NB4 (cell line): ENCODE data around the gene CYTH1.

Experiments
- DNase-seq: peaks from one replicate; pipeline ENCODE4 v3.0.0; 2010; ENCODE audit warnings: low read depth
- H3K4me3 ChIP-seq: one replicate; pipeline ENCODE4 v1.5.1; 2011; ENCODE audit warnings: mild to moderate bottlenecking, low read depth, low read length, moderate library complexity
- CTCF ChIP-seq: IDR thresholded peaks from one replicate; pipeline ENCODE4 v1.5.1; 2012; ENCODE audit warnings: low read depth, low read length
- MAX ChIP-seq: IDR thresholded peaks from 2 replicates; pipeline ENCODE4 v1.6.1; 2011; ENCODE audit warnings: low read depth, low read length
- MYC ChIP-seq: IDR thresholded peaks from 2 replicates; pipeline ENCODE4 v1.6.1; 2011; ENCODE audit warnings: low read depth, low read length
- POLR2A ChIP-seq: IDR thresholded peaks from 2 replicates; pipeline ENCODE4 v1.6.1; 2011; ENCODE audit warnings: mild to moderate bottlenecking; ENCODE audit not compliant: insufficient read length; ENCODE audit errors: extremely low read depth

The CYTH1 gene

GRCh38 chr17:78652913-78653312 is 129.2 kb downstream of the CYTH1 start:
- DNase-seq = no peak
- H3K4me3 ChIP-seq = no peak overlapping the region
- no peak for TF ChIP-seq MYC
- no peak for TF ChIP-seq CTCF
- no peak for TF ChIP-seq MAX
- no peak for TF ChIP-seq POLR2A

- H3K4me3 ChIP-seq = no peak overlapping the region
- DNase-seq = no peak
- no peak for TF ChIP-seq POLR2A
- TF ChIP-seq MAX = no peak
- no peak for TF ChIP-seq MYC
- TF ChIP-seq CTCF = no peak
These were observed 130.0 kb downstream of the CYTH1 start for GRCh38 chr17:78652024-78652423.

- no peak for TF ChIP-seq CTCF
- no peak for TF ChIP-seq MAX
- no peak for TF ChIP-seq POLR2A
- no peak for TF ChIP-seq MYC
- no peak for DNase-seq
- no peak overlapping the region for H3K4me3 ChIP-seq
These were observed 130.5 kb downstream of the CYTH1 start for GRCh38 chr17:78651554-78651953.

GRCh38 chr17:78650093-78650715 is 131.9 kb downstream of the CYTH1 start:
- TF ChIP-seq POLR2A (no peak), MYC (no peak), MAX (no peak), CTCF (no peak)
- no peak for DNase-seq

GRCh38 chr17:78648293-78648692 is 133.8 kb downstream of the CYTH1 start:
- no peak for DNase-seq
- no peak overlapping the region for H3K4me3 ChIP-seq
- TF ChIP-seq CTCF = no peak
- TF ChIP-seq POLR2A = no peak
- no peak for TF ChIP-seq MYC
- TF ChIP-seq MAX = no peak

More at GRCh38 chr17:78650093-78650715, 131.9 kb downstream of the CYTH1 start:
- H3K4me3 ChIP-seq = no peak overlapping the region
